OCI-M2 (cell line): ENCODE results near the gene KIAA0753.

Experiments
- DNase-seq: peaks from one replicate; lab custom pipeline; 2025; ENCODE audit not compliant: unreplicated experiment; lab: John Stamatoyannopoulos, UW

Gene KIAA0753

GRCh38 chr17:6640536-6641246 lies at the start of gene KIAA0753, which contains the start of gene TXNDC17:
KIAA0753 (minus strand) TSS chr17:6640711; CDS start chr17:6635103, 5,608 bp downstream.
TXNDC17 (plus strand) TSS chr17:6641060; CDS start chr17:6641083, 23 bp downstream.
- DNase-seq = peak; percentile 64

DNA sequence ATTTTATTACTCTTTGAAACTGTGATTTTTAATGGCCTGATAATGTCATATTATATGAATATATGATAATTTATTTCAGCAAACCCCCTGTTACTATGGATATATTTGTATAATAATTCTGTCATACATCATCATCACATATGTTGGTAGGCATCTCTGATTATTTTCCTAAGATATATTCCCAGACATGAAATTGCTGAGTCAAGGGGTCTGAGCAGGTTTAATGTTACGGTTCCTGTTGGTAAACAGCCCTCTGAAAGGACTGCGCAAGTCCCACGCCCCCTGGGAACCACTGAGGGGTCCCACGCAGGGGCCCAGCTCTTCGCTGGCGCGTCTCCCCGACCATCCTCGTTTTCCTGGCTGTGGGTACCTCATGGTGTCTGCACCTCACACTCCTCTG lies 48.4 kb upstream of the KIAA0753 start:
- DNase-seq = no peak

DNA sequence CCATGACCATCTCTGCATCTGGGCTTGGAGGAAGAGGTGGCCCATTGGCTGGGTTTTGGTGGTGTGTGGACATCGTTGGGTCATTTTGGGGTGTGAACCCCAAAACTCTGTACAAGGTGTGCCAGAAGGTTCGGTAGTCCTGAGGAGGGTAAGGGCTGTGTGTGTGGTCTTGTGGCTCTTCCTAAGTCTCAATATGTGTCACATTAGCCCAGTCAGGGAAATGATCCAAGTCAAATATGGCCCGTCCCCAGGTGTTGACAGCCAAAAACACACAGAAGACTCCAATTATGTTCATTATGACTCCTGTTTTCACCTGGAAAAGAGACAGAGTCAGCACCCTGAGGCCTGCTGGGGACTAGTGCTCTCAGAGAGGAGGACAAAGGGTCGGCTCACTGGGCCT lies 45.5 kb upstream of the KIAA0753 start:
- DNase-seq = no peak

DNA sequence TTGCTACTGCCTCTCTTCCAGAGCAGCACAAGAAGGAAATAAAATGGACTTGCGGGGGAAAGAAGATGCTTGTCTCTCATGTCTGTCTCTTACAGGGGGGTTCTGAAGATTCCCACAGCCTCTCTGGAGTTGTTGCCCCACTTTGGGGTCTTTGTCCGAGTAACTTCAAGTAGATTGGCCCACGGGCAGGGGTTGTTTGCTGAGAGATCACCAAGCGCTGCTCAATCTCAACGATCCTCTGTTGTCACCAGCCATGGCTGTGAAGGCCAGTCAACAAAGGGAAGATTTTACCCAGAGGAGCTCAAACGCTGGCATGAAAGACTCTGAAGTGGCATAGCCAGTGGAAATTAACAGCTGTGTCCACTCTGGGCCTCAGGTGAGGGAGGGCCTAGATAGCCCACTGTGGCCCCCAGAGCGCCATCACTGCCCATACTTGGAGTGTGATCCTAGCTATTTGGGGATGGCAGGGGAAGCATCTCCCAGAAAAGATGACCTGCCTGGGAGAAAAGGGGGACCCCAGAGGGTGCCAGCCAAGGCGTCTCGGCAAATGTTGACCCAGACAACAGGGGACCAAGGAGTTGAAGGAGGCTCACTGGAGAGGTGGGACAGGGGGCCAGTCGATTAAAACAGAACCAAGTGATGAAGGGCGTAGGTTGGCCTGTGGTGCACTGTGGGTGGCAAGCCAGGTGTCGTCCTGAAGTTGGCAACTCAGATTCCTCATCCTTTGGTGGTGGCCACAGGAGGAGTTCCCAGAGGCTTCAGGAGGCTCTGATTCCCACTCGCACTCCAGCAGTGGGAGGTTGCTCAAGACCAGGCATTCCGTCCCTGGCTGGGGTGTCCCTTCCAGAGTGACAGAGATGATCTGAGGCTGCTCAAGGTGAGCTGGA lies 44.6 kb upstream of the KIAA0753 start:
- no peak for DNase-seq

- DNase-seq = no peak
These were observed 43.9 kb upstream of the KIAA0753 start for GRCh38 chr17:6684460-6684783.

- DNase-seq = no peak
These were observed 43.4 kb upstream of the KIAA0753 start for GRCh38 chr17:6683730-6684459.

DNA sequence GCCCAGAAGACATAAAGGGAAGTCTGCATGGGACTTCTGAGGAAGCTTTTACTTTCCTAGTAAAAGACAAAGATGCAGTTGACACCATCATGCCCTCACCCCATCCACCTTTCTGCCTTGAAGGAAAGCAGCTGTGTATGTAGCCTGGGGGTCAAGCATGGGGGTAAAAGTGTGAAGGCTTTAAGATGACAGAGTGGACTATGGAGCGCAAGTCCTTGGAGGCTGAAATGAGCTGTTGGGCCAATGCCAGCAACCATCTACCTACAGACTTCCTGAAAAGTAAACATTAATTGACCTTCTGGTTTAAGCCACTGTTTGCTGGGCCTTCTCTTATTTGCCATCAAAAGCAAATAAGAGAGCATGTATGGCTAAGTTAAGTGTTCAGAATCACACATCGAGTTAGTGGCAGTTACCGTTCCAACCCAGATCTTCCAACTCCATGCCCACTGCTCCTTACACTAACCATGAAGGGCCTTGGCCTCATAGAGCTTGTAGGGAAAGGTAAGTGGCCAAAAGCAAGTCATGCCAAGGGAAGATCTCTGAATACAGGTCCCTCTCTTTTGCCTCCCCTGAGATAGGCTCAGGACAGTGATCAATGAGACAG lies 42.7 kb upstream of the KIAA0753 start:
- DNase-seq = no peak

GRCh38 chr17:6682339-6682738 lies 41.8 kb upstream of the KIAA0753 start:
- DNase-seq = no peak

- no peak for DNase-seq
These were observed 41.2 kb upstream of the KIAA0753 start for GRCh38 chr17:6681671-6682070.

DNA sequence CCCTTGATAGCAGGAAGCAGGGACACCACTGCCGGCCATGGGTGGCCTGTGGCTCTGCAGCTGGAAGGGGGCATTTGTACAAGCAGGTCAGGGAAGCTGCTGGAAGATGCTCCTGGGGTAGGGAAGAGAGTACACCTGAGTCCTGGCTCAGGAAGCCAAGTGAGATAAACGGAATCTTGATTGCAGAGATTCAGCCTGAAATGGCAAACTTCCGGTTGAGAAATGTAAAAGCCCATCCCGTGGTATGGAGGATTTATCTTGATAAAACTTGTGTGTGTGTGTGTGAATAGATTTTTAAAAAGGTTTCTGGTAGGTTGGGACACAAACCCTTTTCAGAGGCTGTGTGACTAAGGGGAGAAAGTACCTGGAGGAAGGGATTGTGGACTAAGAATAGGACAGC lies 40.7 kb upstream of the KIAA0753 start:
- no peak for DNase-seq

GRCh38 chr17:6679241-6679640 lies 38.7 kb upstream of the KIAA0753 start:
- no peak for DNase-seq

DNA sequence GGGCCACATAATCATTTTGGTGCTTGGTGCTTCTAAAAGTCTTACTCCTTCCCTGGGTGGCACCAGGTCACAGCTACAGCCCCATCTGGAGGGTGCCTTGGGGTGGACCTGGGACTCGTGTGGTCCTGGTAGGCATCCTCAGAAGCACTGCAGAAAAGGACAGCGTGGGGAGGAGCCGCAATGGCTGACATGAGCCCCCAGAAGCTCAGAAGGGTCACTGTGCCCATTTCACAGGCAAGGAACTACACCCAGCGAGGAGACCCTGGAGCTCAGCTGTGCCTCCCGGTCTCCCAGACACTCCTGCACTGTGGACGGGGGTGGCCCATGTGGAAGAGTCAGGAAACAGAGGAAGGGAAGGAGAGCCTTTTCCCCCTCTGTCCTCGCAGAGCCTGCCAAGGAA lies 37.4 kb upstream of the KIAA0753 start:
- no peak for DNase-seq

- DNase-seq = no peak
These were observed 36.8 kb upstream of the KIAA0753 start for GRCh38 chr17:6677158-6677831.

DNA sequence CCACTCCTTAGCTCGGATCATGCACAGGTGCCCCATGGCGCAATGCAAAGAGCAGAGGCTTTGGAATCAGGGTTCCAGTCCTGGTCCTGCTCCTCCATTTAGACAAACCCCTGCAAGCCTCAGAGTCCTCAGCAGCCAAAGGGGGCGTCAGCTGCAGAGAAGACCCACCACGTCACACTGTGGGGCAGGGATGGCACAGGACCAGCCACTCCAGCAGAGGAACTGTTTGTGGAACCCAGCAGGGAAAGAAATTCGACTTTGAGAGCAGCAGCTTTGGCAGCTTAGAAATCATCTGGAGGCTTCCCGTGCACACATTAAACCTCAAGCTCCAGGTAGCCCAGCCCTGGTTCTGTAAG lies 36.3 kb upstream of the KIAA0753 start:
- DNase-seq = no peak

- no peak for DNase-seq
These were observed 34.8 kb upstream of the KIAA0753 start for GRCh38 chr17:6675201-6675825.

DNA sequence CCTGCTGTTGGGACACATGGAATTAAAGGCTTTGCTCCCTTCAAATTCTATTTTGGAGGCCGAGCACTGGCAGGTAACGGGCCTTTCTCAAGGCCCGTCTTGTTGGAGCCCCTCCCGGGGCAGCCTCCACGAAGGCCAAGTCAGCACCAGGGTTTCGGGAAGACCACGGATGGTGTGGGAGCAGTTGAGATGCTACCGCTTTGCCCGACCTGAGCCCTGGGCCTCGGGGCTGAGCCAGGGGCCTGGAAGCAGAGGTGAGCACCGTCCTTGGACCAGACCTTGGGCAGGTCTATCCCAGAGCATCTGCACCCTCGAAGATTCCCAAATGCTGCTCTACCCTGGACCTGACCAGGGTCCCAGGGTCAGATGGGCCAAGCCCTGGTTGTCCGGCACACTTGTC lies 34.1 kb upstream of the KIAA0753 start:
- DNase-seq = no peak

- DNase-seq = no peak
These were observed 30.9 kb upstream of the KIAA0753 start for GRCh38 chr17:6671431-6671830.

- DNase-seq = no peak
These were observed 30.5 kb upstream of the KIAA0753 start for GRCh38 chr17:6670999-6671398.

DNA sequence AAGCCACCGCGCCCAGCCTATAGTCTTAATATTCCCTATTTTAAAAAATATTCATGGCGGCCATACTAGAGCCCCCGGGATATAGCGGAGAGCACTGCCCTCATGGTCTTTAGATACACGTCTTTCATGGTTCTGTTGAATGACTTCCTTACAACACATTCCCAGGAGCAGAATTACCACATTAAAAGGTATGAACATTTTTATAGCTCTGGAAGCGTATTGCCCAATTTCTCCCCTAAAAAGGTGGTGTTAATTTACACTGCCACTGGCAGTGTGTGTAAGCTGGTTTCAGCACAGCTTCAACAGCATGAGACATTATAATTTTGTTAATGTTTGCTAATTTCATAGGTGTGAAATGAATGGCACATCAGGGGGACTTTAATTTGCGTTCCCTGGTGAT lies 30.1 kb upstream of the KIAA0753 start:
- no peak for DNase-seq

DNA sequence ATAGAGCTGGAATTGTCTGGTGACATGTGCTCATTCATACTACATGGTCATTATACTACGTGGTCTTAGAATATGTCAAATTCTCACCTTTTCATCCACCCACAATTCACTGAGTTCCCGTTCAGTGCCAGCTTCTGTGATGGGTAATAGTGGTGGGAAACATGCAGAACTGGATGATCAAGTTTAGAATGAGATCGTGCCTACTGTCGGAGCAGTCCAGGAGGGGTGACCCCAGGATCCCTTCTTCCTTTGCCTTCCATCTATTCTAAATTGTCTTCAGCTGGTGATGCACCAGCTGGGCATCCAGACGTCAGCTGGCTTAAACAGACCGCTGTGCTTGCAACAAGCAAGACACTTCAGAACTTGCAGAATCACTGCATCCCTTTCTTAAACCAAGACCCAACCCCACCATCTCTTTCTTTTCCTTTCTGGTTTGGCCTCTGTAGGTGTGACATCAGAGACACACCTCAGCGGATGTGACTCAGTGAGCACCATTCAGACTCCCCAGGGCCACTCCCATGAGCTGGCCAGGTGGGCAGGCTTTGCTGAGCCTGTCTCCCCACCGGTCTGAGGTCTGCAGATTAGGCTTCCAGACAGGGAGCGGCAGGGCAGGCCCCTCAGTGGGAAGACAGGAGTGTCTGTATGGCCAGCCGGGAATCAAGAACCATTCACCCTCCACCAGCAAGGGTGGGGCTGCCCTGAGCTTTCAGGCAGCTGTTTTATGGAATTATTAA lies 29.1 kb upstream of the KIAA0753 start:
- no peak for DNase-seq
